Peyer's patch (tissue), 4 donors: ENCODE data around the gene CD79A. TPM values are rescaled to one million over a fixed set of nuclear protein-coding genes. Genes with fewer than 3 reads are reported as not detected.

Experiments used
- DNase-seq, 3 donors: peaks; one replicate each; pipeline ENCODE4 v3.0.0-alpha.2; 2017 to 2019
- H3K27ac ChIP-seq, 4 donors: fragments of 200-600 bp; sonication (generic); one replicate each; pipeline ENCODE4 v1.5.1; 2016 to 2019
- H3K27me3 ChIP-seq, 2 donors: fragments of 200-600 bp; sonication (generic); one replicate each; pipeline ENCODE4 v1.5.1; 2019
- H3K36me3 ChIP-seq, 3 donors: fragments of 200-600 bp; sonication (generic); one replicate each; pipeline ENCODE4 v1.5.1; 2016 to 2019
- H3K4me1 ChIP-seq, 4 donors: fragments of 200-600 bp; sonication (generic); one replicate each; pipeline ENCODE4 v1.5.1; 2016 to 2019
- H3K4me3 ChIP-seq, 4 donors: fragments of 200-600 bp; sonication (generic); 1 replicate in 3 of 4; 2 replicates in 1 of 4; pipeline ENCODE4 v1.5.1; 2016 to 2019; ENCODE audit warnings: mild to moderate bottlenecking in 1 of 4
- H3K9me3 ChIP-seq, 4 donors: fragments of 200-600 bp; sonication (generic); one replicate each; pipeline ENCODE4 v1.5.1; 2016 to 2019; ENCODE audit warnings: mild to moderate bottlenecking in 1 of 4
- POLR2A ChIP-seq, 2 donors: fragments of 450-650 bp; IDR thresholded peaks; one replicate each; pipeline ENCODE4 v1.5.1; 2017; ENCODE audit warnings: antibody characterized with exemption in 2 of 2, mild to moderate bottlenecking in 2 of 2, moderate library complexity in 2 of 2
- total RNA-seq, 4 donors: library from RNA; depleted of rRNA; stranded (reverse); fragments of >200 nt; gene quantifications; one replicate each; pipeline ENCODE4 v1.1.0, GENCODE V29; 2016
- TF ChIP-seq, protein P1 (sequence below), 6 experiments: fragments of 450-650 bp in 4 of 6; fragments of 200-600 bp in 2 of 6; sonication (generic) in 1 of 6; IDR thresholded peaks; one replicate each; pipeline ENCODE4 v1.5.1; 2017 to 2019; ENCODE audit warnings: antibody characterized with exemption in 6 of 6, mild to moderate bottlenecking in 3 of 6, moderate library complexity in 1 of 6

The CD79A gene
- total RNA-seq, 4 donors from 2014 or later: 2.8 to 65.2 (median 4.2) TPM

DNA sequence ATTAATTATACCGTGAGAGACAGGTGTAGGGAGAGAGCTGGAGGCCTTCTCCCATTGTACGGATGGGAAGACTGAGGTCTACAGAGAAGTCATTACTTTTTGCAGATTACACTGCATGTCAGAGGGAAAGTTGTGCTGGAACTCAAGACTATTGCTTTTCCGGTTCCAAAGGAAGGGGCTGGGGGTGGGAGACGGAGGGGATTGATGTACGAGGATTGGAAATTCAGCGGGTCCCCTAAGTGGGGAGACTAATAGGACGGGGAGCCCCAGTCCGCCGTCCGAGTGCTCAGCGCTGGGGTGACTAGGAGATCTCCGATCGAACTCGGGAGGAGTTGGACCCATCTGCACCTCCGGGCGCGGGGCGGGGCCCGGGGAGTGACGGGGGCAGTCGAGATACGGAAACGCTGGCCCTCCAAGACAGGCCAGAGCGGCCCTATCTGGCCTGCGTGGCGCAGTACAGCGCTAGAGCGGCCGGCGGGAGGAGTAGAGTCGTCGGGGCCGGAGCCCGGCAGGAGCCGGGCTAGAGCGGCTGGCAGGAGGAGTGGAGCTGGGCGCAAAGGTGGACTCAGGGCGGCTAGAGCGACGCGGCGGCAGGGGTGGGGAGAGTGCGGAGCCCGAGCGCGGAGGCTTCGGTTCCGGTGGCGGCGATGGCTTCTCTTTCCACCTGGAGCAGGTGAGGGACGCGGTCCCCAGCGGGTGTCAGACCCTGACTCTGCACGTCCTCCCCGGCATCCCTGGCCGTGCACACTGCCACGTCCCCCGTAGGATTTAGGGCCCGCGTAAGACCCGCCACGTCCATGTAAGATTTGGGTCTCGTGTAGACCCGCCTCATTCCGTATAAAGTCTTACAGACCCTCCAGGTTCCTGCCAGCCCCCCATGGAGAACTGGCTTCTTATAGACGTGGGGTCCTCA lies 7.0 kb downstream of the CD79A start:
- Histone ChIP-seq H3K27ac (peak overlapping the region; percentile 89 to 98 (median 90)), H3K4me1 (peaks cover 0 to 37% (median 25%) of the 10 kb centered on the region in 4 donors), H3K9me3 (no peaks in the 10 kb centered on the region), H3K36me3 (peaks cover 0 to 11% (median 0%) of the 10 kb centered on the region in 3 donors), H3K4me3 (peak overlapping the region; percentile 67 to 97 (median 88)), H3K27me3 (no peaks in the 10 kb centered on the region)
- peak; percentile 97 to 98 (median 97) for DNase-seq
- peak; percentile 68 to 94 for TF ChIP-seq POLR2A (IDR thresholded peaks at IDR 0.05)
- TF ChIP-seq, protein P1, sequence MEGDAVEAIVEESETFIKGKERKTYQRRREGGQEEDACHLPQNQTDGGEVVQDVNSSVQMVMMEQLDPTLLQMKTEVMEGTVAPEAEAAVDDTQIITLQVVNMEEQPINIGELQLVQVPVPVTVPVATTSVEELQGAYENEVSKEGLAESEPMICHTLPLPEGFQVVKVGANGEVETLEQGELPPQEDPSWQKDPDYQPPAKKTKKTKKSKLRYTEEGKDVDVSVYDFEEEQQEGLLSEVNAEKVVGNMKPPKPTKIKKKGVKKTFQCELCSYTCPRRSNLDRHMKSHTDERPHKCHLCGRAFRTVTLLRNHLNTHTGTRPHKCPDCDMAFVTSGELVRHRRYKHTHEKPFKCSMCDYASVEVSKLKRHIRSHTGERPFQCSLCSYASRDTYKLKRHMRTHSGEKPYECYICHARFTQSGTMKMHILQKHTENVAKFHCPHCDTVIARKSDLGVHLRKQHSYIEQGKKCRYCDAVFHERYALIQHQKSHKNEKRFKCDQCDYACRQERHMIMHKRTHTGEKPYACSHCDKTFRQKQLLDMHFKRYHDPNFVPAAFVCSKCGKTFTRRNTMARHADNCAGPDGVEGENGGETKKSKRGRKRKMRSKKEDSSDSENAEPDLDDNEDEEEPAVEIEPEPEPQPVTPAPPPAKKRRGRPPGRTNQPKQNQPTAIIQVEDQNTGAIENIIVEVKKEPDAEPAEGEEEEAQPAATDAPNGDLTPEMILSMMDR (IDR thresholded peaks at IDR 0.05): peak in 3 of 6 experiments; percentile 8 to 41 (median 27)

DNA sequence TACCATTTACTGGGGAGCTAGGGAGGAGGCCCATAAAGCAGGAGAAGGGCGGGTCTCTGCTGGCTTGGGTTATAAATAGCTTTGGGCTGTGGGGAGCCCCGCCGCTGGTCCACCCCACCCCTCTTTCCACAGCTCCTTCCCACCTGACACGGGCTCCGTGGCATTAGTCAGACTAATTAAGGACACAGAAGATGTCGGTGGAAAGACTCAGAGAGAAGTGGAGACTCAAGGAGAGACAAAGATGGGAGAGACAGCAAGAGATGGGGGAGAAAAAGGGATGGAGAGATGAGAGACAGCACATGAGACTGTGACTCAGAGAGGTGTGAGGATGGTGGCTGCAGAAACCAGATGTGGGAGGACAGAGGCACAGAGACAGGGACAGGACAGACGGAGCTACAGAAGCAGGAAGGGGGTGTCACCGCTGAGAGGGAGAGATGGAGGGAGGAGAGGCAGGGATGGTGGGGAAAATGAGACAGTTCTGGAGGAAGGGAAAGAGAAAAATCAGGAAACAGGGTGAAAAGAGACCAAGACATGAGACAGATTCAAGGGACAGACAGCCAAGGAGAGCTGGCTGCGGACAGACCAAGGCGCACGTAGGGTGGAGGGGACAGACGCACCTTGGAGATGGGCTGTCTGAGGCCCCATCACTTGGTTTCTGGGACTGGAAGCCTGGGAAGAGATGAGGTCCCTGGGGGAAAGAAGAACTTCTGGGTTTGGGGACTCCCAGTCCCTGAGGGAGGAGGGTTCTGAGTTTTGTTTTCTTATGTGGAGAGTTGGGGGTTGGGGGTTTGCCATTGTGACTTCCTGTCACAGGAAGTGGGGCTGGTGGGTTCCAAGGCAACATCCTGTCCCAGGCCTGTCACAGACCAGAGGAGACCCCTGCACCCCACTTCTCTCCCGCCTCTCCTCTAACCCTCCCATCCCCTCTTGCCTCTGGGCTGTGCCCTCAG lies 10.0 kb downstream of the CD79A start:
- Histone ChIP-seq H3K36me3 (peaks cover 0 to 32% (median 0%) of the 10 kb centered on the region in 3 donors), H3K9me3 (no peaks in the 10 kb centered on the region), H3K4me1 (peaks cover 0 to 37% (median 21%) of the 10 kb centered on the region in 4 donors), H3K4me3 (peak overlapping the region; percentile 31 to 94 (median 35)), H3K27ac (peak overlapping the region; percentile 60 to 98 (median 80)), H3K27me3 (no peaks in the 10 kb centered on the region)
- TF ChIP-seq, protein P1 (IDR thresholded peaks at IDR 0.05): no peak
- no peak for TF ChIP-seq POLR2A (IDR thresholded peaks at IDR 0.05)
- DNase-seq: peak in 2 of 3 donors; percentile 87 to 91

DNA sequence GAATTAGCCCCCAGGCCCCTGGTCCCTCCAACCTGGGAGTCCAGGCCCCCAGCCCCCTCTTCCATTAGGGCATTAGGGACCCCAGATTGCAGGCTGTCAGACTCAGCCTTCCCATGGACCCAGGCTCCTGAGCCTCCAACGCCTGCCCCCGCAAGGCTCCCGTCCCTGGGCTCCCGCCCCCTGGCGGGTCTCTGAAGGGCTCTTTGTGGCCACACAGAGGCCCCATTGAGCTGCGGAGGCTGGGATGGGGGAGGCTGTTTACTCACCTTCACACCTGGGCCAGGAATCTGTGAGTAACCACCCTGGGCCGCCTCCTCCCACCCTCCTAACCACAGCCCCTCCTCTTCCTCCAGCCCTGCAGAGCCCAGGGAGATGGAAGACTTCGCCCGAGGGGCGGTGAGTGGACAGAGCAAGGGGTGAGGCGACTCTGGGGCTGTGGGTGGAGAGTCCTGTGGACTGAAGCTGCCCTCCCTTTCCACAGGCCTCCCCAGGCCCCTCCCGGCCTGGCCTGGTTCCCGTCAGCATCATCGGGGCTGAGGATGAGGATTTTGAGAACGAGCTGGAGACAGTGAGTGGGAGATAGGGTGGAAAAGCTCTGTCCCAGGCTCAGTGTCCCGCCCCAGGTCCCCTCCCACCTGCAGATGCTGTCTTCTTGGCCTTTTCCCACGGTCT lies 10.8 kb downstream of the CD79A start:
- no peaks in the 10 kb centered on the region for H3K27me3 ChIP-seq
- peaks cover 0 to 37% (median 19%) of the 10 kb centered on the region in 4 donors for H3K4me1 ChIP-seq
- peaks cover 0 to 40% (median 0%) of the 10 kb centered on the region in 3 donors for H3K36me3 ChIP-seq
- H3K4me3 ChIP-seq: peak overlapping the region; percentile 30 to 94 (median 35)
- peak overlapping the region; percentile 60 to 98 (median 80) for H3K27ac ChIP-seq
- H3K9me3 ChIP-seq: no peaks in the 10 kb centered on the region
- no peak for TF ChIP-seq POLR2A (IDR thresholded peaks at IDR 0.05)
- TF ChIP-seq, protein P1 (IDR thresholded peaks at IDR 0.05): peak; percentile 16 to 50 (median 36)
- DNase-seq: peak; percentile 71 to 94 (median 90)

DNA sequence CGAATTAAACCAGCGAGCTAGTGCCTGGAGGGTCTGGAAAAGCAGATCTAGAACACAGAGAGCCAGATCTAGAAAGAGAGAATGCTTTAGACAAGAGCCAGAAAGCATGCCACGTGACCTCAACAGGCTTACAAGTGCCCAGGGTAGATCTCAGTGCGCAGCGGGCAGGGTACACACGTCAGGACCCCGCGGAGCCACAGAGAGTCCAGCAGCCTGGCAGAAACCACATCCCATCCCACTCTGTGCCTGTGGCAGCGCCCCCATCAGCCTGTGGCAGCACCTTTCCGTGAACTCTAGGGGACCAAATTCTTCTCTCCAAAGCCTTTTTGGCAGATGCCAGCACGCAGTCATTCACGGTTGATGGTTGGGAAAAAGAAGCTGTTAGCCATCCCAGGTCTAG lies 11.8 kb downstream of the CD79A start:
- DNase-seq: no peak
- H3K4me1 ChIP-seq: peaks cover 0 to 33% (median 19%) of the 10 kb centered on the region in 4 donors
- H3K36me3 ChIP-seq: peaks cover 0 to 46% (median 0%) of the 10 kb centered on the region in 3 donors
- H3K27ac ChIP-seq: peak overlapping the region in 2 of 4 donors; percentile 60 to 98
- H3K27me3 ChIP-seq: no peaks in the 10 kb centered on the region
- TF ChIP-seq POLR2A (IDR thresholded peaks at IDR 0.05): no peak
- TF ChIP-seq, protein P1 (IDR thresholded peaks at IDR 0.05): no peak
- H3K4me3 ChIP-seq: no peak overlapping the region
- no peaks in the 10 kb centered on the region for H3K9me3 ChIP-seq

DNA sequence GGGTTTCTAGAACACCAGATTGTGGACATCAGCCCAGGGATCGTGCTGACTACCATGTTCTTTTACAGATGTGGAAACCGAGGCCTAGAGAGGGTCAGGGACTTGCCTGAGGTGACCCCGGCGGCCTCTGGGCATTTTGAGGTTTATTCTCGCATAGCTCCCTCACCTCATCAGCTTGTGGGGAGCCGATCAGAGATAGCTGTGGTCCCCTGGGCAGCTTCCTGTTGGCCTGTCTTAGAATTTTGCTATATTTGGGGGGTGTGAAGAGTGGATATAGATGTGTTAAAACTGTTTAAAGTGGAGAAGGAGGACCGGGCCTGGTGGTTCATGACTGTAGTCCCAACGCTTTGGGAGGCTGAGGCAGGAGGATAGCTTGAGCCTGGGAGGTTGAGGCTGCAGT lies 12.8 kb downstream of the CD79A start:
- Histone ChIP-seq H3K9me3 (no peaks in the 10 kb centered on the region), H3K4me1 (peaks cover 0 to 31% (median 17%) of the 10 kb centered on the region in 4 donors), H3K27me3 (no peaks in the 10 kb centered on the region), H3K36me3 (peaks cover 0 to 55% (median 0%) of the 10 kb centered on the region in 3 donors), H3K4me3 (no peak overlapping the region), H3K27ac (no peak overlapping the region)
- no peak for TF ChIP-seq POLR2A (IDR thresholded peaks at IDR 0.05)
- TF ChIP-seq, protein P1 (IDR thresholded peaks at IDR 0.05): no peak
- DNase-seq: no peak
